UCSD-AML1 (cell line): ENCODE data around the gene ADAMTS10.
"Not testable (repeated sequence)": the region's sequence is repeated elsewhere in the genome, so short reads cannot be mapped to it uniquely, and the experiment has no call there.

Source experiments
- DNase-seq: peaks from one replicate; lab custom pipeline; 2025; ENCODE audit not compliant: unreplicated experiment; lab: John Stamatoyannopoulos, UW

The ADAMTS10 gene

GRCh38 chr19:8564866-8565265 is 45.6 kb downstream of the ADAMTS10 start:
- DNase-seq, result not testable (repeated sequence)

- no peak for DNase-seq
Observed at GRCh38 chr19:8561075-8561764, 49.3 kb downstream of the ADAMTS10 start.

DNA sequence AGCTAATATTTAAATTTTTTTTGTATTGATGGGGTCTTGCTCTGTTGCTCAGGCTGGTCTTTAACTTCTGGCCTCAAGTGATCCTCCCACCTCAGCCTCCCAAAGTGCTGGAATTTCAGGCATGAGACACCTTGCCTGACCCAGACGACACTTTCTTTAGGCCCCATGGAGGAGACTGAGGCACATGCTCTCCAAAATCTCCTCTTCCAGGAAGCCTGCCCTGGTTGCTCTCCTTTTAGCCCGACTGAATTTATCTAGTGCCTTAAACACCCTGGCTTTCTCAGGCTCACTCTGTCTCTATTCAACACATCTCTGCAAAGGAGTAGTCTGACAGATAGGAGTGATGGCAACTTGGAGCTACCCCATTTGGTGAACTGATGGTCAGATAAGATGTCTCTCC is 52.2 kb downstream of the ADAMTS10 start:
- no peak for DNase-seq

GRCh38 chr19:8557642-8558238 is 52.8 kb downstream of the ADAMTS10 start:
- DNase-seq, result peak; percentile 29

GRCh38 chr19:8553729-8554128 is 56.8 kb downstream of the ADAMTS10 start:
- not testable (repeated sequence) for DNase-seq

- DNase-seq, result no peak
Observed at GRCh38 chr19:8552810-8553209, 57.7 kb downstream of the ADAMTS10 start.

- DNase-seq, result no peak
Observed at GRCh38 chr19:8550070-8550469, 60.4 kb downstream of the ADAMTS10 start.

DNA sequence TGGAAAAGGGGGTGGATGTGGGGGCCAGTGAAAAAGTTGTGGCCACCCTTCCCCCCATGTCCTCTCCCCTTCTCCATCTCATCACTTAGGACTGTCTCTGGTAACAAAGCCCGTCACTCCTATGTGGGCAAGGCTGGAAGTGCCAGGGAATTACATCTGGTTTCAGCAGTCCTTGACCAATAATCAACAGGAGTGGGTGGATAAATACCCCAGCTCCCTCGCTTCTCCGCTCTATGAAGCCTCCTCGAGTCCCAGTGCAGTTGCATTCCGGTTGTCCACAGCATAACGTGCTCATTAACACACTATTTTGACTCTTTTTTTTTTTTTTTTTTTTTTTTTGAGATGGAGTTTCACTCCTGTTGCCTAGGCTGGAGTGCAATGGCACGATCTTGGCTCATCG is 64.8 kb downstream of the ADAMTS10 start:
- no peak for DNase-seq

GRCh38 chr19:8544168-8544567 is 66.3 kb downstream of the ADAMTS10 start:
- DNase-seq, result no peak

DNA sequence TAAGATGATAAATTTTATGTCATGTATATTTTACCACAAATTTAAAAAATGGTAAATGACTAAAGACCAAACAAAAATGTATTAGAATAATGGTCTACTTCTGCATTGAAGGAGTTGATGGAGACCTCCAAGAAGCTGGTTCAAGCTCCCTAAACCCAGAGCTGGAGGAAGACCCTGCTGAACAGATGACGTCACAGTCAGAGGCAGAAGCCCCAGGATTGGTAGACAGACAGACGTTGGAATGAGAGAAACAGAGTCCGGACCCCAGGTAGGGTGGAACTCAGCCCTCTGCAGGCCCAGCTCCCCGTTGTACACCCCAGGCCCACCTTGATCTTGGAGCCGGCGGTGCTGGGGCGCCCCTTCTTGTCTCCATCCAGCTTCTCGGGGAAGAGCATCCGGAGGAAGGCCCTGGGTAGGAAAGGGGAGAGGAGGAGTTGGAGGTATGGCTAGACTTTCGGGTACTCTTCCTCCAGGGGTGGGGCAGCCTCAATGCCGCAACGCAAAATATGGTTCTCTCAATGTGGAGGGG is 70.8 kb downstream of the ADAMTS10 start:
- DNase-seq, result no peak

GRCh38 chr19:8537099-8537498 is 73.4 kb downstream of the ADAMTS10 start:
- no peak for DNase-seq

GRCh38 chr19:8536282-8536681 is 74.2 kb downstream of the ADAMTS10 start:
- DNase-seq, result no peak

- no peak for DNase-seq
Observed at GRCh38 chr19:8532225-8532624, 78.3 kb downstream of the ADAMTS10 start.

GRCh38 chr19:8531470-8531869 is 79.0 kb downstream of the ADAMTS10 start:
- DNase-seq, result no peak
